ENCODE measurements around the gene PLXNA4.

Gene PLXNA4

DNA sequence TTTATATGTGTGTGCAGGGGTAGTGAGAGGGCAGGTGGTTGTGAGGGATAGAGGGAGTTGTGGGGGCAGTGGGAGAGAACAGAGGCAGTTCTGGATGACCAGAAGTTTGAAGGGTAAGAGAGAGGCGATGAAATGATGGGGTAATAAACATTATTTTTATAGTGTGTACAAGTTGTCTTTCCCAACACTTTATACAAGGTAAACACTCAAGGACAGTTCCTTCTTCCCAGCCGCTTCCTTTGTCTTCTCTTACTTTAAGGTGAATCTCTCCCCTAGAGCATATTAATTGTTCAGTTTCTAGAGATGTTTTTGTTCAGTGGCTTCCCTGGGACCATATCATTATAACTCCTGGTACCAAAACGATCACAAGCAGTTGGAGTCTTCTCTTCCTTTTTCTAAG lies 475.8 kb downstream of the PLXNA4 start:
- no peak for DNase-seq

DNA sequence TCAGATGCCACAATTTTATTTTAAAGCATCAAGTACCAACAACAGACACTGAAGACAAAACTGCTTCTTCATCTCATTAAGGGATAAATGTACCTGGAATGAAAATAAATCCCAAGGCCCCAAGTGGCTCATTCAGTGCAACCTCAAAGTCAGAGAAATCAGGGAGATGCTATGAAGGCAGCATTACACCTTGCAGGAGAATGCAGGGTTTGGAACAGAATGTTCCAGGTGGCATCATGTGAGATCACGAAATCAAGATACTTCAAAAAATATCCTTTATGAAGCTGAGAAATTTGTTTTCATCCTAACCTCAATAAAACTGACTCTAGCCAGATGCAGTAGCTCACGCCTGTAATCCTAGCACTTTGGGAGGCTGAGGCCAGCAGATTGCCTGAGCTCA lies 477.1 kb downstream of the PLXNA4 start:
- no peak for DNase-seq

DNA sequence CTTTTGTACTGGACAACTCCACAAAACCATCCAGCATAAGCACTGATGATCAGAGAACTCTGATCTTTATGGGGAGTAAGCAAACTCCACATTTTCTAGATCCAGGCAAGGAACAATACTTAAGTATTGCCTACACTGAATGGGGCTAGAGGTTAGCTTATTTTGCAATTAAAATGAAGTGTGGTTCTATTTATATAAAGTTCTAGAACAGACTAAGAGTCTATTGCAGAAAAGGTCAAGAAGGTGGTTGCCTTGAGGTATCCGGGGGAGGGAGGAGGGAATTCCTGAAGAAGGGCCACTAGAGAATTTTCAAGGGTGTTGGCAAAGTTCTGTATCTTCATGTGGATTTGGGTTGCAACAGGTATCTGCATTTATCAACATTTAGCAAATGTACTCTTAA lies 477.9 kb downstream of the PLXNA4 start:
- DNase-seq = no peak

DNA sequence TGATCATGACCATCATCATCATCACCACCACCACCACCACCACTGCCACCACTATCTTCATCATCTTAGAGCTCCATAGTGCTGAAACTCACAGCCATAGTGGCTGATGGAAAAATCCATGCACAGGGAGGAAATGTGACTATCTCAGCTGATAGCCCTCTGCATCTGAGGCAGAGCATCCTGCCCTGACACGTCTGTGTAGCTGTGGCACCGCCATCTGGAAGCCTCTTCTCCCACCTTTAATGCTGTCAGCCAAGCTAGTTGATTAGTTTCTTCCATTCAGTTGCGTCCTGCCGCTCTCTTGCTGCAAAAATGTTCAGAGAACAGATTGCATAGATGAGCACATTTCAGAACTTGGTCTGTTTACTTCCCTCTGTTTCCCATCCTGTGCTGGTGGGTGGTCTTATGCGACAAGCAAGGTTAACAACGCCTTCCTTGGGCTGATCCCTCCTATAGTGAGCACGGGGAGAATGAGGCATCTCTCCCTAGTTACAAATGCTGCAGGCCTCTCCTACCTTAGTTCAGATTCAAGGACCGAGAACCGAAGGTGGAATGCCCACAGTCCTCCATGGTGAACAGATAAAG lies 478.6 kb downstream of the PLXNA4 start:
- no peak for DNase-seq

DNA sequence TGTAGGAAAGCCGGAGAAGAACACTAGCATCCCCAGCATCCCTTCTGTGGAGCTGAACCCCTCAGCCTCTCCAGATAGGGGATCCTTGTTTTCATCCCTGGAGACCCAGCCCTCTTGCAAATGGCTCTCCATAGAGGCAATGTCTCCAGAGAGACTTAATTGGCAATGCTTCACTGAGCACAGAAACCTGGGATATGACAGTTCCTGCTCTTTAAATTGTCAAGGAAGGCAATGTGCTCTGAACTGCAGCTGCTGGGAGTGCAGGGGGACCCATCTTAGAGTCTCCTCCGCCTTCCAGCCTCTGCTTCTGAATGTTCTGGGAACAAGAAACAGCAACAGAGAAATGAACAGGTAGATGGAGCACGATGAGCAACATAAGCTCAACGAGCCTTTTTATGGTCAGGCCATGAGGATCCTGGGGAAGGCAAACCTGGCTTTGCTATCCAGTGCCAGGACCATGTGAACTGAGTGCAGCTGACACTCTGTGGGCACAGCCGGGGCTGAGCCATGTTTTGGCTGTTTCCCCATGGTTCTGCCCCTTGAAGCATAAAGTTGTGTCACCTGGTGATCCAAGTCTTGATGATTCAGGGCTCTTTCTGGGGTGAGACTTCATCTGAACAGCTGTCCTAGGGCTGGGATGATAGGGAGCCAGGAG lies 481.0 kb downstream of the PLXNA4 start:
- no peak for DNase-seq

DNA sequence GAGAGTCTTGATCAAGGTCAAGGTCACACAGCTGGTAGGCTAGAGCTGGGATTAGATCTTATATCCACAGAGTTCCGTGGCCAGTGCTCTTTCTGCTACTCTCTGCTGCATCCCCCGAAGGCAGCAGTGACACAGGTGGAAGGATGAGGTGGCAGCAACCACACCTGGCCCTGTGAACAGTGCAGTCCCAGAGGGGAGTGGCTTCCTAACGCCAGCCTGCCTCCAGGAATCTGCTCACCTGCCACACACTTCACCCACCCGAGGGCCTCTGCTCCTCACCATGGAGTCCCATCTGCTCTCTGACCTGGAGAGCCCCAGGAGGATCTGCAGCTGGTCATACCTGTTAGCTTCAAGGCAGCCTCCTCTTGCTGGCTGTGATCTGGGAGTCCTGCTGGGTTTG lies 484.2 kb downstream of the PLXNA4 start:
- DNase-seq = no peak

DNA sequence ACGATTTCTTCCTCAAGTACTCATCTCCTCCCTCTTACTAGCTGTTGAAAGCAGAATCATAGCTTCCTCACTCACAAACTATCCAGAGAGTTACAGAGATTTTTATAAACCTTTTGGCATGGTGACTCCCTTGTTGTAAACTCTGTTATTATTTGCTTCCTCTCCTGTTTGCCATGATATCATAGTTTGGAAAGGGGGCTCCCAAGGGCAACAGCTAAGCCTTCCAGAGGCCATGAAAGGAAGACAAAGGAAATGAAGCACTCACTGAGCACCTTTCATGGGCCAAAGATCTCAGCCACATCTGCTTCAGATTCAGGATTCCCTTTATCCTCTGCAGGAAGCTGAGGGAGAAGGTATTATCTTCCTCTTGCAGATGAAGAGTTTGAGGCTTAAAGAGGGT lies 484.6 kb downstream of the PLXNA4 start:
- no peak for DNase-seq

DNA sequence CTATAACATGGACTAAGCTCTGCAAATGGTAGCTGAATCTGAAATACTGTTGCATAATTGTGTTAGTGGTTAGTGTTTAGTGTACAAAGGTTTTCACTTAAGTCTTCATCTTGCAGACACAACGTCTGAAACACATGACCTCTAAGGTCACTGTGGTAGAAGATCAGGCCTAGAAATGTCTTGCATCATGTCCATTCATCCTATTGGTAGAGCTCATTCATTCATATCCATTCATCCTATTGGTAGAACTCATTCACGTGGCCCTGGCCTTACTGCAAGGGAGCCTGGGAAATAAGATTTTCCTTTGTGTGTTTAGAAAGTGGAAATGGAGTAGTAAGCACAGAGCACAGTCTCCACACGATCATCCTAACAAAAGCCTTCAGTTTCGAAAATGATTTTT lies 485.8 kb downstream of the PLXNA4 start:
- DNase-seq = no peak

DNA sequence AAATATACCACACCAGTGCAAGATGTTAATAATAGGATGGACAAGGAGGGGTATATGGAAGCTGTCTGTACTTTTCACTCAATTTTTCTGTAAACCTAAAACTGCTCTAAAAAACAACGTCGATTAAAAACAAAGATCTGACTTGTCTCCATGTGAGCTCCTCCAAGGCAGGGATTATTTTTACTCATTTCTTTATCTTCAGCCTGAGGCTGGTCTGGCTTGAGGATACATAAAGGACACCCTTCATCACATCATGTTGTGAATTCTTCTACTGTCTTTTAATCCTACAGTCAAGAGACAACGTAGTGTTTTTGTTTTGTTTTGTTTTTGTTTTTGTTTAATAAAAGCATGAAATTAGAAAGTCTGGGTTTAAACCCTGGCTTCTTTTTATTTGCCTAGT lies 486.9 kb downstream of the PLXNA4 start:
- DNase-seq = no peak

DNA sequence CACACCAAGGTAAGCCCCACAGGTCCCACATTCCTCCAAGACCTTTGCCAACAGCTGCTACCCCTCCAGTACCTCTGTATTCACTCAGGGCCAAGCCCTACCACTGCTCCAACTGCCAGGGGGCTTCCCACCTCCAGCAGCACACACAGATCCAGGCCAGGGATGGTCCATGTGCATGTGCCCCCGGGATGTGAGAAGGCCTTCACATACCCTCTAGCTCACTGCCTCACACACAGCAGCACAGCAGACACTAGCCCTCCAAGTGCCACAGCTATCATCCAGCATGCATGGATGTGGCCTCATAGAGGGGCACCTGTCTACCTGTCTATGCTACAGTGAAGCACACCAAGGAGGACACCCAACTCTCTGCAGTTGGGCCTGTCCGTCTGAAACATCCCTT lies 488.8 kb downstream of the PLXNA4 start:
- DNase-seq = no peak

DNA sequence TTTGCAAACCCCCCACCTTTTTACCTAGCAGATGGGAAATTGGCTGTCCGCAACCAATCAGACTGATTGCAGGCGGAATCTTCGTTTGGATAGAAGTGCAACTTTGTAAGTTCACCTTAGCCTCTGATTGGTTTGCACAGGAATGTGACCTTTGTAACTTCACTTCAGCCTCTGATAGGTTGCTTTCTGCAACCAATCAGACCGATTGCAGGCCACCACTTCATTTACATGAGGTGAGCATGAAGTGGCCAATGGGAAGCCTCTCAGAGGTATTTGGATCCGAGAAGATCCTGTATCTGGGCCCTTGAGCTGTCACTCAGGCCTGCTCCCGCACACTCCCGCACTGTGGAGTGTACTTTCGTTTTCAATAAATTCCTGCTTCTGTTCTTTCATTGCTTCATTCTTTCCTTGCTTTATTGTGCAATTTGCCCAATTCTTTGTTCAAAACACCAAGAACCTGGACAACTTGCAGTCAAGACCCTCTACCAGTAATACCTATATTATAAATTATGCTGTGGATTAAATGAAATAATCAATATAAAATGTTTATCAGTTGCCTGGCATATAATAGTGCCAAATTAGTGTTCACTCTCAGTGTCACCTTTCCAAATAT lies 491.4 kb downstream of the PLXNA4 start:
- DNase-seq = no peak

DNA sequence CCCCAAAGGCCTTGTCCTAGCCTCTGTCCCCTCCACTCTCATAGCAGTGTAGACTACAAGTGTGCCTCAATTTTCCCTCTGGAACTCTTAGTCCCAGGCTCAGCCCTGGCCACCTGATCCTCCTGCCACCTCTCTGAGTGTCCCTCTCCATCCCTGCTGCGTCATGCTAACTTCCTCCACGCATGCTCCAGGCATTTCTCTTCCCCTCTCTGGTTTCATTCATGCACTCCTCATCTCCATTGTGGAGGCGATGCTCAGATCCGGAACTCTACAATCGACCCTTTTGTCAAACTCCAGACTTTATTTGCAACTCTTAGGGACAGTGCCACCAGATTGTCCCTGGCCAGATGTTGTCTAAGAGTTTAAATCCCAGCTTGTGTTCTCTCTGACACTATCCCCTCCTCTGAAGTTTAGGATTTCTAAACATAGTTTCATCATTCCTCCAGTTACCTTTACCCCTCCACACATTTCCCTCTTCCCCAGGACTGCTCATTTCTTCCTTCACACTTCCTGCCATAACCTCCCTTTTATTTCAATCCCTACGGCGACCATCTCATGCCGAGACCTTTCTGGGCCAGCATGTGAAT lies 492.6 kb downstream of the PLXNA4 start:
- DNase-seq = no peak

DNA sequence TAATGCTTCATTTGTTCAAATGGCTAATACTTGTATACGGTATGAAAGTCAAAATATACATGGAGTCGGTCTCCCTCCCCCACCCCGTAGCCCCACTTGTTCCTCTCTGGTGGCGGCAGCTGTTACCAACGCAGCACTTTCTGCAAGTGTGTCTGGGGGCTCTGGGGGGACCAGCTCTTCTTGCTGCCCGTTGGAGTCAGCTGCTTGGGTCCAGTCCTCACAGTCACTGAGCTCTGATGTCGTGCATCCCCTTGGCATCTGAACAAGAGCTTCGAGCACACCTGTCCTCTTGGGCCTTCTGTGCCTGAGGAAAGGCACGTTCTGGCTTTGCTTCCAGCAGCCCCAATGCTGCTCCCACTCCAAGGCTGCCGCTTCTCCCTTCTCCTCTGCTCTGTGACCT lies 493.1 kb downstream of the PLXNA4 start:
- no peak for DNase-seq

DNA sequence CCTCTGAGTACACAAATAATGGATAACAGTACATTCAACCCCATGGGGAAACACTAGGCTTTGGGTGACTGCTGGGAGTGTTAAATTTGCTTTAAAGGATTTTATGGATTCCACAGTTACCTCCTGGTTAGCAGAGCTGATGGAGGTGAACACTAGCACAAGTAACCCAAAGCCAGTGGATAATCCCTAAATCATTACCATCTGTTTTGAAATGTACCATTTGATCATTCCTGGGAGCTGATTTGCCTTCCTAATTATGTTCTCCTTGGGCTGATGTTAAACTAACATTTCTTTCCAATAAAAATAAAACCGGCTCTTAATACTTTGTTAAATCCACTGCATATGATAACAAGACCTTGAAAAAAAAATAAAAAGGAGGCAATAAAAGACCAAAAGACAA lies 493.9 kb downstream of the PLXNA4 start:
- DNase-seq = no peak

DNA sequence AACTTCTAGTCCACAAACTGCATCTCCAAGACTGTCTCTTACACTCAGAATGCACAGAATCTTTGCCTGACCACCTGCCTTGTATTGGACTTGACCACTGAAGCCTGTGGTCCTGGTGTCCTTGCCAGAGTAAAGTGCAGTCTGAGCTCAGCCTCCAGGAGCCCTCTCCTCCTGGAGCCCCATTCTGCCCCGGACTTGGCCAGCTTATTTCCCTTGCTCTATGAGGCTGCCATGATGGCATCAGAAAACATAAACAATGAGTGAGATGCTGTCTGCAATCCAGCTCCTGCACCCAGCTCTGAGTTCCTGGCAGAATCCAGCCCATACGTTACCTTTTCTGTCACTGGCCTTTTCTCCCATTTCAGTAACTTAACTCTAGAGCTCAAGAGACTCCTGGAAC lies 494.6 kb downstream of the PLXNA4 start:
- no peak for DNase-seq

DNA sequence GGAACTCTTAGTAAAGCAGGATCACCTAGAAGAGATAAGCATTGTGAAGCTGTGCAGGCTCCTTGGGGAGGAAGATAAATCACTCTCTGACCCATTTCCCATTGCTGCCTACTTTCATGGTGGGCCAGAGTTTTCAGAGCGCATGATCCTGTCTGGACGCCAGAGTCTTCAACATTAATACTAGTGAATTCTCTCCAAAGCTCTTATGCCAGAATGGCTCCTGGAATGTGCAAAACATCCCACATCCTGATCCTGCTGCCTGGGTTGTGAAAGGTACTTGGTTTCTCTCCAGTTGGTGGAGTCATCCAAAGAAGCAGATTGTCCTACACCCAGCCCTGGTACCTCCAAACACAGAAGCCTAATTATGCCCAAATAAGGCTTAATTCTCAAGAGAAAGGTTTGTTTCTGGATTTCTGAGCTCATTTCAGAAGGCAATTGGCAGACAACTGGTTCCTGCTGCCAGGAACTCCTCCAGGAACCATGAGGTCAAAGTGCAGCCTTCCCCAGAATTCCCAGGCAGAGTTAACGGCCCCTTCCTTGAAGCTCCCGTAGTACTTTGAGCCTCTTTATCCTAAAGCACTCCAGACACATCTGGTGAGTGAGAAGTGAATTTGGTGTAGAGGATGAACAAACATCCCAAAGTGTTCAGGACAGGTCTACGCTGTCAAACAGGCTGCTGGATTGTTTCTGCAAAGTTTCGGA lies 495.2 kb downstream of the PLXNA4 start:
- DNase-seq = no peak

DNA sequence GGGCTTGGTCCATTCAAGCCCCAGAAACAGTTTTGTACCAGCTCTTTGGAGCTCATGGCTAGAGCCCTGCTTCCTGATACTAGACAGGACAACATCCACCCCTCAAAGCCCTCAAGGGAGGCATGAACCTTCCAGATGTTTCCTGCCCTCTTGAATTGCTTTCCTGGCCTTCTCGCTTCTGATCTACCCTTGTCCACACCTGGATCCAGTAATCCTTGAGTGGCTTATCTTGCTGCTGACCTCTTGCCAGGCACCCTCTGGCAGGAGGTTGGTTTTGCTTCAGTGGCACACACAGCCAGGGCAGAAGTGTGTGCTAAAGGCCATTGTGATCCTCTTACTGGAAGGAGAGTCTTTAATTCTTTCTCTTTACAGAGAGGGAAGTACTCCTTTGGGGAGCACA lies 495.8 kb downstream of the PLXNA4 start:
- DNase-seq = no peak

DNA sequence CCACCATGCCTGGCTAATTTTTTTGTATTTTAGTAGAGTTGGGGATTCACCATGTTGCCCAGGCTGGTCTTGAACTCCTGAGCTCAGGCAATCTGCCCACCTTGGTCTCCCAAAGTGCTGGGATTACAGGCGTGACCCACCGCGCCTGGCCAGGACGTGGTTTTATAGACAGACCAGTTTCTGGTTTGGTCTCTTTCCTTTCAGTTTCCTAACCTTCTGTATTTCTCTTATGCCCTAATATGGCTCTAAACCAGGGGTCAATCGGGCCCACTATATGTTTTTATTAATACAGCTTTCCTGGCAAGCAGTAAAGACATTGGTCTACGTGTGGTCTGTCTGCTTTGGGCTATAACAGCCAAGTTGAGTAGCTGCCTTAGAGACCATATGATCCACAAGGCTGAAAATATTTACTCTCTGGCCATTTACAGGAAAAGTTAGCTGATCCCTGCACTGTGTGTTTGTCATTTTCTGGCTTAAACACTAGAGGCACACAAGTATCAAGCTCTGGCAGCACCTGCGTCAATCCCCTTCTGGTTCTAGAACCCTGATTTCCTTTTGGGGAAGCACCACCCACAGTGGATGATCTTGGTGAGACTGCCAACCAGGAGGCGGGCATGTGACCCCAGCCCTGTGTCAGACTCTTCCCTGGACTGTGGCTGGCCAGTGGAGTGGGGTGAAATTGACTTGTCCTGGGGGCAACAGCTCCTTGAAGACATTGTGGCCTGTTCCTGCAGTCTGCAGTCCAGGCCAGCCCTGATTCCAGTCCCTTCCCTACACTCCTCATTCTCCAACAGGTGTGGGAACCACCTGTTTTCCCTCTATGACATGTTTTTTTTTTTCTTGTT lies 497.2 kb downstream of the PLXNA4 start:
- DNase-seq = no peak

DNA sequence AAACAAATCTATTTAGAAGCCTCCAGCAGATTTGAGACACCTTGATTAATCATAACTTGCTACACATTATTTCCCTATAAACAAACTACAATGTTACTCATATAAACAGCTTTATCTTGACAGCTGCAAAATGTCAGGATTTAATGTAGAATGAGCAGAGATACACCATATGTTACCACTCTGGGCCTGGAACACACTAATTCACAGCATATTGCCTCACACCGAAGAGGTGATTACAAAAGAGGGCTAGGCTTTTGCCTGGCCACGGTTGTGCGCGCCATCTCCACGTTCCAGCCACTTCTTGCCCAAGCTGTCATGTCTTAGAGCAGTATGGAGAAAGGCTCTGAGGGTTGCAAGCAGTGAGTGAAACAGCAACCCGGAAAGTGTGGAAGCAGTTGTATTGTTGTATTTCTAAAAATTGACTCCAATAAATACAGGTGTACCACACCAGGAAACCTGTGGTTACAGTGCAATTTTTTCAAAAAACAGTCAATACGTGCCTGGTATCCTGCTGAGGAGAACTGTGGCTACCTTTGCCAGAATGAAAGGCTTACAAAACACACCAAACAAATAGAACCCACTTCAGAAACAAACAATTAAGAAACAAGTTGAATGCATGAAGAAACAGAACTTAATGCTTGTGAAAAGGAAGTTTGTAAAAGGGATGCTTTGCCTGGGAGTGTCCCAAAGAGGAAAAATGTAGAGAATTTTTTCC lies 498.1 kb downstream of the PLXNA4 start:
- DNase-seq = no peak

DNA sequence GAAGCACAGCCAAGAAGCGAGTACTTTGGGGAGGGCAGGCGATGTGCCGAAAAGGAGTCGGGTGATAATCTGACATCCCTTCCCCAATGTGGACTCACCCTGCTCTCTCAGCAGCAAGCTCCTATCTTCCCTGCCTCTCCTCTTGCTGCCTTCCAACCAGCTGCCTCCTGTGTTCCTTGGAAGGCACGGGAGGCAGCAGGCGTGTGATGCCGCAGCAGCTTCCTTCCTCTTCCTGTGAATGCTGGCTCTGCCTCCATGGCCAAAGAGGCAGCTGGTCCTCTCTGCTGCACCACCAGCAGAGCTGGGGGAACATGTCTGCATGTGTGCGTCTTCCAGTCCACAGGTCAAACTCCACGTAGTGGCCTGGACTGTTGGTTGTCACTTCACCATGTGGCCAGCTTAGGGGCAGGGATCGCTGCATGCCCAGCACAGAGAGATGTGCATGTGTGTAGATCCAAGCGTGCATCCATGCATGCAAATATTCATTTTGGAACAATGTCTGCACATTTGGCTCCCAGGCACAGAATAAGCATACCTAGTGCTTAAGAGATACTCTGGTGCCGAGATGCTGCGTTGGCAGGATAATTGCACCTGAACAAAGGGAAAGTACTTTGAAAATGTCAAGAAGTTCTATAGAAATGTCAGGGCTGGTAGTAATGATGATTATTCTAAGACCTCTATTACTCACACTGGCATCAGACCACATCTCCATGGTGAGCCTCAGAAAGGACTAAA lies 499.8 kb downstream of the PLXNA4 start:
- no peak for DNase-seq

DNA sequence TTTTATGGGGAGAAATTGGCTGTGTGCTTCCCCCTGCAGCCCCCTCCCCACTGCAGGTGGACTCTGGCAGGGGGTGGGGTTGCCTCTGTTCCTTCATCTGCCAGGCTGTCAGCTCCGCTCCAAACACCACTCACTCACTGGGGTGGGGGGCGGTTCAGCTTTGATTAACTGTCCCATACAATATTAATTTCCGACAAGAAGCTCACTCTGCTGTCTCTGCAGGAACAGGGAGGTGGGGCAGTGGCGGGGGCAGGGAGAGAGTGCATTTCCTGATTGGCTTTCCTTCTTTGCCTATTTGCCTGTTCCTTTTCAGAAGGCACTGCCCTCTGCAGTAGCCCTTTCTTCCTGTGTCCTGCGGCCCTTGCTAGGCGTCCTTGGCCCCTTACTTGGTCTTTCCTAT lies 500.8 kb downstream of the PLXNA4 start:
- no peak for DNase-seq
